RWPE1 (cell line): ENCODE measurements around the gene WASHC4.

Source experiments
- CTCF ChIA-PET: fragments of 350-600 bp; sonication (Branson Sonifier 250); formaldehyde crosslinking; extraction: SDS; loops from one replicate; lab custom pipeline; 2021; lab: Yijun Ruan, JAX
- POLR2A ChIA-PET: fragments of 400-600 bp; formaldehyde crosslinking; extraction: SDS; loops from one replicate; lab custom pipeline; 2020; ENCODE audit warnings: antibody characterized with exemption; ENCODE audit not compliant: low non-redundant PET; lab: Yijun Ruan, JAX
- DNase-seq: peaks from one replicate; pipeline ENCODE4 v3.0.0; 2012; ENCODE audit warnings: low spot score
- H3K27ac ChIP-seq: fragments of 450-650 bp; 2 replicates; pipeline ENCODE4 v1.5.1; 2017
- CTCF ChIP-seq: fragments of 450-650 bp; conservative IDR thresholded peaks from 2 replicates; pipeline ENCODE4 v1.5.1; 2017; ENCODE audit warnings: low read depth, mild to moderate bottlenecking

Gene WASHC4

GRCh38 chr12:105100998-105101397 is 6.5 kb upstream of the WASHC4 start:
- DNase-seq = no peak
- 0 out of 2 replicates have a peak, but pooled peaks have one; percentile 17 for TF ChIP-seq CTCF
- no peak overlapping the region for H3K27ac ChIP-seq
- POLR2A ChIA-PET = no interaction called here
- CTCF ChIA-PET = interaction anchor here (0.5 kb wide), 1 partner anchor 60 kb away, joined by 4 read pairs; no protein-coding TSS in a partner anchor

GRCh38 chr12:105102673-105103072 is 4.9 kb upstream of the WASHC4 start:
- DNase-seq = no peak
- no peak for TF ChIP-seq CTCF
- POLR2A ChIA-PET = no interaction called here

GRCh38 chr12:105104762-105105161 is 2.8 kb upstream of the WASHC4 start:
- TF ChIP-seq CTCF = no peak
- ChIA-PET CTCF (interaction anchor here (0.6 kb wide), 1 partner anchor 209 kb away, joined by 3 read pairs; no protein-coding TSS in a partner anchor), POLR2A (no interaction called here)
- no peak overlapping the region for H3K27ac ChIP-seq
- DNase-seq = no peak

More at GRCh38 chr12:105102673-105103072, 4.9 kb upstream of the WASHC4 start:
- CTCF ChIA-PET = no interaction called here
- H3K27ac ChIP-seq = no peak overlapping the region

GRCh38 chr12:105106621-105107020 is 910 bp upstream of the WASHC4 start:
- no peak for DNase-seq
- no peak overlapping the region for H3K27ac ChIP-seq
- ChIA-PET POLR2A (no interaction called here), CTCF (no interaction called here)
- no peak for TF ChIP-seq CTCF

- DNase-seq = no peak
- ChIA-PET CTCF (no interaction called here), POLR2A (no interaction called here)
- no peak for TF ChIP-seq CTCF
- peak overlapping the region; percentile 97 for H3K27ac ChIP-seq
Observed at GRCh38 chr12:105107171-105107493, 399 bp upstream of the WASHC4 start.

- CTCF ChIA-PET = no interaction called here
- peak; percentile 26 for DNase-seq
Observed at GRCh38 chr12:105109465-105110212, 2.1 kb downstream of the WASHC4 start.

More at GRCh38 chr12:105109465-105110212, 2.1 kb downstream of the WASHC4 start:
- no peak for TF ChIP-seq CTCF
- H3K27ac ChIP-seq = peak overlapping the region; percentile 78
- POLR2A ChIA-PET = no interaction called here
